Fibroblast of lung (primary cell): ENCODE measurements around the gene SCN5A. TPM values are rescaled to one million over a fixed set of nuclear protein-coding genes. Genes with fewer than 3 reads are reported as not detected.

Source experiments
- DNase-seq, 2 donors: peaks; one replicate each; pipeline versions ENCODE4 v3.0.0 to v3.0.0-alpha.2; 2010; ENCODE audit warnings: low read depth in 2 of 2
- H2AFZ ChIP-seq: 2 replicates; pipeline ENCODE4 v1.5.1; 2012; ENCODE audit warnings: low read length, control low read depth, inconsistent platforms
- H3K27ac ChIP-seq: 2 replicates; pipeline ENCODE4 v1.5.1; 2011; ENCODE audit warnings: low read length, control low read depth; ENCODE audit not compliant: insufficient read depth
- H3K27me3 ChIP-seq: 2 replicates; pipeline ENCODE4 v1.5.1; 2011; ENCODE audit warnings: mild to moderate bottlenecking, low read length; ENCODE audit not compliant: control insufficient read depth, insufficient read depth
- H3K36me3 ChIP-seq: 2 replicates; pipeline ENCODE4 v1.5.1; 2011; ENCODE audit warnings: low read length; ENCODE audit not compliant: control insufficient read depth, insufficient read depth
- H3K4me1 ChIP-seq: 2 replicates; pipeline ENCODE4 v1.5.1; 2011; ENCODE audit warnings: low read length; ENCODE audit not compliant: control insufficient read depth, insufficient read depth; ENCODE audit errors: extremely low read depth
- H3K4me2 ChIP-seq: 2 replicates; pipeline ENCODE4 v1.5.1; 2011; ENCODE audit warnings: low read length, control low read depth; ENCODE audit not compliant: insufficient read depth; ENCODE audit errors: extremely low read depth
- H3K4me3 ChIP-seq, 4 experiments: fragments of 200-600 bp in 1 of 4; sonication (generic) in 1 of 4; replicated peaks in 1 of 4; 2 replicates each; pipeline ENCODE4 v1.5.1; 2011 to 2016; ENCODE audit warnings: low read length in 4 of 4, low read depth in 3 of 4, mild to moderate bottlenecking in 3 of 4, control low read depth in 2 of 4, inconsistent platforms in 1 of 4, mixed read lengths in 1 of 4; ENCODE audit not compliant: insufficient read depth in 1 of 4; ENCODE audit errors: control extremely low read depth in 1 of 4
- H3K79me2 ChIP-seq: 2 replicates; pipeline ENCODE4 v1.5.1; 2012; ENCODE audit warnings: mild to moderate bottlenecking, low read length, inconsistent platforms; ENCODE audit not compliant: control insufficient read depth, insufficient read depth
- H3K9ac ChIP-seq: 2 replicates; pipeline ENCODE4 v1.5.1; 2011; ENCODE audit warnings: mild to moderate bottlenecking, low read length, control low read depth; ENCODE audit not compliant: insufficient read depth
- H3K9me3 ChIP-seq: 2 replicates; pipeline ENCODE4 v1.5.1; 2012; ENCODE audit warnings: low read depth, low read length; ENCODE audit not compliant: control insufficient read depth, insufficient read depth
- H4K20me1 ChIP-seq: 2 replicates; pipeline ENCODE4 v1.5.1; 2011; ENCODE audit warnings: low read length; ENCODE audit not compliant: control insufficient read depth, insufficient read depth; ENCODE audit errors: extremely low read depth
- EZH2 ChIP-seq: IDR thresholded peaks from 2 replicates; pipeline ENCODE4 v1.5.1; 2012; ENCODE audit warnings: low read length, control low read depth, mild to moderate bottlenecking; ENCODE audit errors: missing control alignments
- polyA plus RNA-seq, 2 donors: library from polyadenylated mRNA; depleted of rRNA in 1 of 2; stranded (reverse) in 1 of 2; unstranded in 1 of 2; fragments of >200 nt; gene quantifications; 2 replicates each; pipeline ENCODE4 v1.2.1, GENCODE V29; 2011 to 2012; ENCODE audit warnings: missing spikeins in 1 of 2
- total RNA-seq: library from RNA; depleted of rRNA; stranded (reverse); fragments of >200 nt; gene quantifications from 2 replicates; pipeline ENCODE4 v1.2.1, GENCODE V29; 2014
- TF ChIP-seq, protein P1 (sequence below), 2 donors: IDR thresholded peaks in 1 of 2; conservative IDR thresholded peaks in 1 of 2; 1 replicate in 1 of 2; 2 replicates in 1 of 2; pipeline ENCODE4 v1.5.1; 2011 to 2012; ENCODE audit warnings: low read length in 2 of 2, control low read depth in 1 of 2, inconsistent platforms in 1 of 2, low read depth in 1 of 2, mild to moderate bottlenecking in 1 of 2

Gene SCN5A
- total and polyA plus RNA-seq, 2 donors (not counting 1 experiment from before 2014, with no cell fraction given): 0.27 to 0.50 TPM

DNA sequence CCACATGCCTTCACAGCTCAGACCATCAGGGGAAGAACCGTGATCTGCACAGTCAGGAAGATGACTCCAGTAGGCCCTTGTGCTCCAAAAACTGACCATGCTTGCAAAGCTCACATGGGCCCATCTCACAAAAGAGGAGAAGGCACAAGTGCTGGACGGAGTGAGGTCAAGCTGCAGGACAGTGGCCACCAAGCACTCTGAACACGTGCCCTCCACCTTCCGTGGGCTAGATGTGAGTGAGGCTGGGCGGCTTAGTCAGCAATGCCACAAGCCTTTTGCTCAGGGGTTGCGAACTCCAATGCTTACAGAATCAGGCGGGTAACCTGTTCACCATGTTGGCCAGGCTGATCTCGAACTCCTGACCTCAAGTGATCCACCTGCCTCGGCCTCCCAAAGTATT lies 70.9 kb downstream of the SCN5A start:
- no peak overlapping the region for H2AFZ ChIP-seq
- no peak overlapping the region for H3K9ac ChIP-seq
- no peaks in the 10 kb centered on the region for H3K4me1 ChIP-seq
- no peak for TF ChIP-seq EZH2
- TF ChIP-seq, protein P1, sequence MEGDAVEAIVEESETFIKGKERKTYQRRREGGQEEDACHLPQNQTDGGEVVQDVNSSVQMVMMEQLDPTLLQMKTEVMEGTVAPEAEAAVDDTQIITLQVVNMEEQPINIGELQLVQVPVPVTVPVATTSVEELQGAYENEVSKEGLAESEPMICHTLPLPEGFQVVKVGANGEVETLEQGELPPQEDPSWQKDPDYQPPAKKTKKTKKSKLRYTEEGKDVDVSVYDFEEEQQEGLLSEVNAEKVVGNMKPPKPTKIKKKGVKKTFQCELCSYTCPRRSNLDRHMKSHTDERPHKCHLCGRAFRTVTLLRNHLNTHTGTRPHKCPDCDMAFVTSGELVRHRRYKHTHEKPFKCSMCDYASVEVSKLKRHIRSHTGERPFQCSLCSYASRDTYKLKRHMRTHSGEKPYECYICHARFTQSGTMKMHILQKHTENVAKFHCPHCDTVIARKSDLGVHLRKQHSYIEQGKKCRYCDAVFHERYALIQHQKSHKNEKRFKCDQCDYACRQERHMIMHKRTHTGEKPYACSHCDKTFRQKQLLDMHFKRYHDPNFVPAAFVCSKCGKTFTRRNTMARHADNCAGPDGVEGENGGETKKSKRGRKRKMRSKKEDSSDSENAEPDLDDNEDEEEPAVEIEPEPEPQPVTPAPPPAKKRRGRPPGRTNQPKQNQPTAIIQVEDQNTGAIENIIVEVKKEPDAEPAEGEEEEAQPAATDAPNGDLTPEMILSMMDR (conservative IDR thresholded peaks at IDR 0.05 in 1 of 2, IDR thresholded peaks at IDR 0.05 in 1 of 2; ENCODE audit: low read depth in 1 of 2, low read length in 2 of 2): no peak
- no peaks in the 10 kb centered on the region for H3K79me2 ChIP-seq
- H3K4me3 ChIP-seq: no peak overlapping the region
- H4K20me1 ChIP-seq: no peaks in the 10 kb centered on the region
- H3K9me3 ChIP-seq: no peaks in the 10 kb centered on the region
- no peak overlapping the region for H3K4me2 ChIP-seq
- H3K36me3 ChIP-seq: no peaks in the 10 kb centered on the region
- no peak for DNase-seq
- no peak overlapping the region for H3K27ac ChIP-seq
- no peaks in the 10 kb centered on the region for H3K27me3 ChIP-seq

DNA sequence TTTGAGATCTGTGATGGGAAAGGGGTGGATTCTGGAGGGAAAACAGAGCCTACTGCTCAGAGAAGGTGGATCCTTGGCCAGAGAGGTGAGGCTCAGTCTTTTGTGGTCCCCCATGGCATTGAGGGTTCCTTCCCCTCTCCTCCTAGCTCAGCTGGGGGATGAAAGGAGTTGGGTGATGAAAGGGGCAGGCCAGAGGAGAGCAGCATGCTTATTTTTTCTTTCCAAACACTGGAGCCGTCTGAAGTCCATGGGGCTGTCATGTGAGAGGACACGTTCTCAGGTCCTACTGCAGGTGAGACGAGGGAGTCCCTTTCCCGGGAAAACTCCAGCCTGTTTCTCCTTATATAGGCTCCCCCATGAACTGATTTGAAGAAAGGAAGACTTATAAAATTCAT lies 71.4 kb downstream of the SCN5A start:
- H3K9me3 ChIP-seq: no peaks in the 10 kb centered on the region
- H3K27me3 ChIP-seq: no peaks in the 10 kb centered on the region
- H3K9ac ChIP-seq: no peak overlapping the region
- H3K79me2 ChIP-seq: no peaks in the 10 kb centered on the region
- no peaks in the 10 kb centered on the region for H3K4me1 ChIP-seq
- H4K20me1 ChIP-seq: no peaks in the 10 kb centered on the region
- no peak overlapping the region for H2AFZ ChIP-seq
- no peak overlapping the region for H3K27ac ChIP-seq
- DNase-seq: no peak
- H3K4me2 ChIP-seq: no peak overlapping the region
- no peak overlapping the region for H3K4me3 ChIP-seq
- no peak for TF ChIP-seq EZH2
- TF ChIP-seq, protein P1 (conservative IDR thresholded peaks at IDR 0.05 in 1 of 2, IDR thresholded peaks at IDR 0.05 in 1 of 2; ENCODE audit: low read depth in 1 of 2, low read length in 2 of 2): no peak
- no peaks in the 10 kb centered on the region for H3K36me3 ChIP-seq

DNA sequence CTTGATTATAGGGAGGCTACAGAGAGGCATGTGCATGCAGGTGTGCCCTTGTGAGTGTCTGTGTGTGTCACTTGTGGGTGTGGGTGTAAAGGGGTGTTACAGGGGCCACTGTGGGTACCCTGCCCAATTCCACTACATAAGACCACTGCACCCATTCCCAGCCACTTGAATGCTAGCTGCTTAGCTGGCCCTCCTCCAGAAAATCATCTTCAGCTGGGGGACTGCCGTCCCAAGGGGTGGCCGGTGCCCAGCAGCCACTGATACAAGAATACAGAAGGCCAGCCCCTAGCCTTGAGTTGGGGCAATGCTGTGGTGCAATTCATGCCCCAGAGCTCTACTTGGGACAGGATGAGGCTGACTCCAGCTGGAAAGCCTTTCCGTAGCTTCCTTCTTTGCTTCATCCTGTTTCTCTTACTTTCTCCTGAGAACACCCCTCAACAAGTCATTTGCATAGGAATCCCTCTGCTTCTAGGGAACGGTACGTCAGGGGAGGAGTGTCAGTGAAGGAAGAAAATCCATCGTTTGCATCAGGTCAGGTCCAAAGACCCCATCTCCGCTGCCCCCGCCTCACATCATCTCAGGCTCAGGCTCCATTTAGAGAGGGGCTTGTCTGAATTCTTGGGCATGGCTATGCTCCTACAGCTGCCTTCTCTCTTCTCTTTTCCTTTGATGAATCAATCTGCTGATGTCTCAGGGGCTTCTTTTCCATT lies 72.0 kb downstream of the SCN5A start:
- no peaks in the 10 kb centered on the region for H3K27me3 ChIP-seq
- H4K20me1 ChIP-seq: no peaks in the 10 kb centered on the region
- TF ChIP-seq EZH2: no peak
- TF ChIP-seq, protein P1 (conservative IDR thresholded peaks at IDR 0.05 in 1 of 2, IDR thresholded peaks at IDR 0.05 in 1 of 2; ENCODE audit: low read depth in 1 of 2, low read length in 2 of 2): no peak
- no peak overlapping the region for H3K27ac ChIP-seq
- no peaks in the 10 kb centered on the region for H3K79me2 ChIP-seq
- no peak overlapping the region for H2AFZ ChIP-seq
- H3K4me1 ChIP-seq: no peaks in the 10 kb centered on the region
- no peak overlapping the region for H3K4me3 ChIP-seq
- no peak for DNase-seq
- H3K36me3 ChIP-seq: no peaks in the 10 kb centered on the region
- H3K4me2 ChIP-seq: no peak overlapping the region
- H3K9me3 ChIP-seq: no peaks in the 10 kb centered on the region
- no peak overlapping the region for H3K9ac ChIP-seq
